Sigmoid colon (tissue), 4 donors: Measurements from ENCODE around the gene CDH19.

Experiments used
- POLR2A ChIP-seq, 2 donors: fragments of 450-650 bp; IDR thresholded peaks; one replicate each; pipeline ENCODE4 v1.6.1; 2016; ENCODE audit warnings: antibody characterized with exemption in 2 of 2, mild to moderate bottlenecking in 2 of 2, moderate library complexity in 2 of 2
- POLR2AphosphoS5 ChIP-seq, 4 donors: sonication (generic); formaldehyde crosslinking; IDR thresholded peaks; one replicate each; pipeline ENCODE4 v1.6.1; 2017; ENCODE audit warnings: antibody characterized with exemption in 4 of 4
- TF ChIP-seq, protein P1 (sequence below), 4 experiments: fragments of 450-650 bp in 3 of 4; fragments of 200-600 bp in 1 of 4; IDR thresholded peaks; one replicate each; pipeline ENCODE4 v1.5.1; 2016 to 2019; ENCODE audit warnings: antibody characterized with exemption in 4 of 4, mild to moderate bottlenecking in 3 of 4, moderate library complexity in 2 of 4

DNA sequence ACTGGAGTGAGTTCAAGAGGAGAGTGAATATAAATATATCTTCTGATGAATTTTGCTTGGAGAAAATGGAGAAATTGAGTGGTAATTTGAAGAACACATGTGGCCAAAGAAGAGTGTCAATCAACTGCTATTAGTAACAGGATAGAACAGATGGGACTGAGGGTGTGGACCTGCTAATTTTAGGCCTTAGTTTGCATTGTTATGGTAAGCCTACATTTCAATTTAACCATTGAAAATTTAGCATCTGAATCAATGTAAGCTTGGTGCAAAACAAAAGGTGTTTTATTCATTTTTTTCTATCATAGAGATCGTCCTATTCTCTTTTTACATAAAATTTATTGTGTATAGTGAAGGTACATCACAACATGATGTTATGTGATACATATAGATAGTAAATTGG lies 42.1 kb upstream of the CDH19 start:
- TF ChIP-seq, protein P1, sequence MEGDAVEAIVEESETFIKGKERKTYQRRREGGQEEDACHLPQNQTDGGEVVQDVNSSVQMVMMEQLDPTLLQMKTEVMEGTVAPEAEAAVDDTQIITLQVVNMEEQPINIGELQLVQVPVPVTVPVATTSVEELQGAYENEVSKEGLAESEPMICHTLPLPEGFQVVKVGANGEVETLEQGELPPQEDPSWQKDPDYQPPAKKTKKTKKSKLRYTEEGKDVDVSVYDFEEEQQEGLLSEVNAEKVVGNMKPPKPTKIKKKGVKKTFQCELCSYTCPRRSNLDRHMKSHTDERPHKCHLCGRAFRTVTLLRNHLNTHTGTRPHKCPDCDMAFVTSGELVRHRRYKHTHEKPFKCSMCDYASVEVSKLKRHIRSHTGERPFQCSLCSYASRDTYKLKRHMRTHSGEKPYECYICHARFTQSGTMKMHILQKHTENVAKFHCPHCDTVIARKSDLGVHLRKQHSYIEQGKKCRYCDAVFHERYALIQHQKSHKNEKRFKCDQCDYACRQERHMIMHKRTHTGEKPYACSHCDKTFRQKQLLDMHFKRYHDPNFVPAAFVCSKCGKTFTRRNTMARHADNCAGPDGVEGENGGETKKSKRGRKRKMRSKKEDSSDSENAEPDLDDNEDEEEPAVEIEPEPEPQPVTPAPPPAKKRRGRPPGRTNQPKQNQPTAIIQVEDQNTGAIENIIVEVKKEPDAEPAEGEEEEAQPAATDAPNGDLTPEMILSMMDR (IDR thresholded peaks at IDR 0.05): no peak
- TF ChIP-seq POLR2AphosphoS5 (IDR thresholded peaks at IDR 0.05) (no peak), POLR2A (IDR thresholded peaks at IDR 0.05) (no peak)
